BLaER1 treated with 17β-estradiol and CSF1 and Interleukin-3, amounts not matched to agents 10 nM and 100 nM (cell line): ENCODE results near the gene GTF3C4.
"Not testable (repeated sequence)": the region's sequence is repeated elsewhere in the genome, so short reads cannot be mapped to it uniquely, and the experiment has no call there.

Experiments used
- H3K27ac ChIP-seq, 11 experiments: shearing (Covaris generic); formaldehyde crosslinking; 2 replicates each; pipeline ENCODE4 v1.8.1; 2022
- H3K27me3 ChIP-seq, 11 experiments: shearing (Covaris generic); formaldehyde crosslinking; 2 replicates each; pipeline ENCODE4 v1.8.1; 2022
- H3K36me3 ChIP-seq, 11 experiments: shearing (Covaris generic); formaldehyde crosslinking; 2 replicates each; pipeline ENCODE4 v1.8.1; 2022
- H3K4me1 ChIP-seq, 10 experiments: shearing (Covaris generic); formaldehyde crosslinking; 2 replicates each; pipeline ENCODE4 v1.8.1; 2022
- H3K4me2 ChIP-seq, 11 experiments: shearing (Covaris generic); formaldehyde crosslinking; 2 replicates each; pipeline ENCODE4 v1.8.1; 2022
- H3K4me3 ChIP-seq, 10 experiments: shearing (Covaris generic); formaldehyde crosslinking; 2 replicates each; pipeline ENCODE4 v1.8.1; 2022
- H3K9ac ChIP-seq, 11 experiments: shearing (Covaris generic); formaldehyde crosslinking; 2 replicates each; pipeline ENCODE4 v1.8.1; 2022
- H3K9me3 ChIP-seq, 11 experiments: shearing (Covaris generic); formaldehyde crosslinking; replicated peaks in 1 of 11; 2 replicates each; pipeline ENCODE4 v1.8.1; 2022
- H4K20me1 ChIP-seq, 11 experiments: shearing (Covaris generic); formaldehyde crosslinking; 2 replicates each; pipeline ENCODE4 v1.8.1; 2022
- Cebpa-rat ChIP-seq, 11 experiments: shearing (Covaris generic); IDR thresholded peaks; 2 replicates each; pipeline ENCODE4 v1.8.1; 2022

The GTF3C4 gene

DNA sequence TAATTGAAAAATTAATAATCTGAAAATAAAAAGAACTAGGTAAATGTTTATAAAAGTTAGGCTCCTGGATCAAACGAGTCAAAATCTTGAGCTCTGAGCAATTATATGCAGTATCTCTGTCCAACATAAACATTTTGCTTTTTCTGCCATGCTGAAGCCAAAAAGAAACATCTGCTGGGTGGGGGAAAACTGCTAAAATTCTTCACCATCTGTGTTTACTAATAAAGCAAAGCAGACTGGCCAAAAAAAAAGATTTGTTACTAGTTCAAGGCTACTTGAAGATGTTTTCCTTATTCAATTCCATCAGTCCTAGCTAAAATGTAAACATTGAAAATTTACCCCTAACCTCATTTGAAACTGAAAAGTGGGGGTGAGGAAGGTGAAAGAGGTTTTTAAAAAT is 29.7 kb downstream of the GTF3C4 start:
- Histone ChIP-seq H3K4me2 (no peak overlapping the region), H3K36me3 (peaks cover 0 to 3% (median 0%) of the 10 kb centered on the region in 11 experiments; a peak in 3 of 22 replicates), H3K4me1 (no peaks in the 10 kb centered on the region), H3K27me3 (no peaks in the 10 kb centered on the region), H3K9me3 (peaks cover 58 to 79% (median 73%) of the 10 kb centered on the region in 11 experiments), H3K9ac (no peak overlapping the region), H3K4me3 (no peak overlapping the region), H4K20me1 (no peaks in the 10 kb centered on the region), H3K27ac (no peak overlapping the region)
- TF ChIP-seq Cebpa-rat (IDR thresholded peaks at IDR 0.05) = no peak

GRCh38 chr9:132702254-132702653 is 32.0 kb downstream of the GTF3C4 start:
- Histone ChIP-seq H3K27ac (no peak overlapping the region), H3K9ac (no peak overlapping the region), H3K4me2 (no peak overlapping the region), H3K4me1 (no peaks in the 10 kb centered on the region), H4K20me1 (no peaks in the 10 kb centered on the region), H3K27me3 (no peaks in the 10 kb centered on the region), H3K36me3 (no peaks in the 10 kb centered on the region), H3K9me3 (peaks cover 35 to 56% (median 50%) of the 10 kb centered on the region in 11 experiments), H3K4me3 (no peak overlapping the region)
- TF ChIP-seq Cebpa-rat (IDR thresholded peaks at IDR 0.05) = no peak

- no peaks in the 10 kb centered on the region for H3K27me3 ChIP-seq
- H3K4me2 ChIP-seq = no peak overlapping the region
- H3K4me3 ChIP-seq = no peak overlapping the region
- peaks cover 24 to 45% (median 39%) of the 10 kb centered on the region in 11 experiments for H3K9me3 ChIP-seq
- no peak overlapping the region for H3K27ac ChIP-seq
- H3K4me1 ChIP-seq = no peaks in the 10 kb centered on the region
- H4K20me1 ChIP-seq = no peaks in the 10 kb centered on the region; a peak in 1 of 22 replicates
- H3K36me3 ChIP-seq = no peaks in the 10 kb centered on the region
- TF ChIP-seq Cebpa-rat (IDR thresholded peaks at IDR 0.05) = no peak
- H3K9ac ChIP-seq = no peak overlapping the region
These were observed 33.1 kb downstream of the GTF3C4 start for GRCh38 chr9:132703336-132703735.

DNA sequence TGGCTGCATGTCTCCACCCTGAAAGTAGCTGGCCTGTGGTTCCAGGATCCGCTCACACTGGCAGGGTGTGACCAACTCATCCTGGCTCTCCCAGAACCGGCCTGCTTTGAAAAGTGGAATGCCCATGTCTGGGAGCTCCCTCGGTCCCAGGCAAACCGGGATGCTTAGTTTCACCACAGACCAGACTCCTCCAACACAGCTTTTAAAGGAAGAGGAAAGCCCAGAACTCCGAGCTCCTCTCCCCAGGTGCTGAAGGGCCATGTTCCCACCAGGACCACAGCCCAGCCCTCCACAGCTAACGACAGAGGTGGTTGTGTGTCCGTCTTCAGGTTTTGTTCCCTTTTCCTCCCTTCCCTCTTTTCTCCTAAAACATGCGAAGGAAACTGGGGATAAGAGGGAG is 38.0 kb downstream of the GTF3C4 start:
- Histone ChIP-seq H3K4me1 (no peaks in the 10 kb centered on the region; a peak in 1 of 20 replicates), H3K27ac (no peak overlapping the region), H3K4me3 (no peak overlapping the region), H3K9me3 (peaks cover 1 to 9% (median 7%) of the 10 kb centered on the region in 11 experiments; a peak in 17 of 22 replicates), H3K9ac (no peak overlapping the region), H3K27me3 (no peaks in the 10 kb centered on the region), H3K4me2 (no peak overlapping the region), H3K36me3 (no peaks in the 10 kb centered on the region), H4K20me1 (no peaks in the 10 kb centered on the region; a peak in 1 of 22 replicates)
- TF ChIP-seq Cebpa-rat (IDR thresholded peaks at IDR 0.05) = no peak

GRCh38 chr9:132708769-132709430 is 38.6 kb downstream of the GTF3C4 start:
- Histone ChIP-seq H3K27ac (no peak overlapping the region), H4K20me1 (no peaks in the 10 kb centered on the region; a peak in 1 of 22 replicates), H3K4me1 (no peaks in the 10 kb centered on the region; a peak in 1 of 20 replicates), H3K4me3 (no peak overlapping the region), H3K27me3 (no peaks in the 10 kb centered on the region), H3K36me3 (no peaks in the 10 kb centered on the region), H3K4me2 (no peak overlapping the region), H3K9ac (no peak overlapping the region), H3K9me3 (peaks cover 0 to 2% (median 0%) of the 10 kb centered on the region in 11 experiments; a peak in 8 of 22 replicates)
- no peak for TF ChIP-seq Cebpa-rat (IDR thresholded peaks at IDR 0.05)

GRCh38 chr9:132710333-132710732 is 40.1 kb downstream of the GTF3C4 start:
- no peak overlapping the region for H3K4me3 ChIP-seq
- TF ChIP-seq Cebpa-rat (IDR thresholded peaks at IDR 0.05) = no peak
- no peak overlapping the region for H3K9ac ChIP-seq
- no peak overlapping the region for H3K27ac ChIP-seq
- H3K4me2 ChIP-seq = no peak overlapping the region
- H3K36me3 ChIP-seq = no peaks in the 10 kb centered on the region
- H3K27me3 ChIP-seq = no peaks in the 10 kb centered on the region
- H3K4me1 ChIP-seq = no peaks in the 10 kb centered on the region; a peak in 1 of 20 replicates
- H4K20me1 ChIP-seq = no peaks in the 10 kb centered on the region; a peak in 1 of 22 replicates
- H3K9me3 ChIP-seq = no peaks in the 10 kb centered on the region

- not testable (repeated sequence) for H3K4me1 ChIP-seq, H3K36me3 ChIP-seq, H3K27me3 ChIP-seq, H3K27ac ChIP-seq, H3K4me3 ChIP-seq, H3K4me2 ChIP-seq, H4K20me1 ChIP-seq, H3K9me3 ChIP-seq, H3K9ac ChIP-seq
These were observed 40.9 kb downstream of the GTF3C4 start for GRCh38 chr9:132711152-132711551.

GRCh38 chr9:132711846-132712245 is 41.6 kb downstream of the GTF3C4 start:
- no peak overlapping the region for H3K27ac ChIP-seq
- TF ChIP-seq Cebpa-rat (IDR thresholded peaks at IDR 0.05) = no peak
- no peak overlapping the region for H3K4me3 ChIP-seq
- no peaks in the 10 kb centered on the region for H3K36me3 ChIP-seq
- no peaks in the 10 kb centered on the region for H3K9me3 ChIP-seq
- no peaks in the 10 kb centered on the region; a peak in 1 of 20 replicates for H3K4me1 ChIP-seq
- H4K20me1 ChIP-seq = no peaks in the 10 kb centered on the region; a peak in 1 of 22 replicates
- no peak overlapping the region for H3K4me2 ChIP-seq
- no peak overlapping the region for H3K9ac ChIP-seq
- H3K27me3 ChIP-seq = no peaks in the 10 kb centered on the region

GRCh38 chr9:132712753-132713152 is 42.5 kb downstream of the GTF3C4 start:
- Histone ChIP-seq H3K27me3 (no peaks in the 10 kb centered on the region; a peak in 1 of 22 replicates), H3K9me3 (no peaks in the 10 kb centered on the region), H3K27ac (no peak overlapping the region), H3K36me3 (no peaks in the 10 kb centered on the region), H4K20me1 (no peaks in the 10 kb centered on the region; a peak in 1 of 22 replicates), H3K9ac (no peak overlapping the region), H3K4me2 (no peak overlapping the region), H3K4me1 (no peaks in the 10 kb centered on the region; a peak in 1 of 20 replicates), H3K4me3 (no peak overlapping the region)
- TF ChIP-seq Cebpa-rat (IDR thresholded peaks at IDR 0.05) = no peak

- H3K36me3 ChIP-seq = no peaks in the 10 kb centered on the region
- H3K9ac ChIP-seq = no peak overlapping the region
- no peak overlapping the region for H3K4me2 ChIP-seq
- H3K9me3 ChIP-seq = no peaks in the 10 kb centered on the region
- no peaks in the 10 kb centered on the region; a peak in 1 of 22 replicates for H3K27me3 ChIP-seq
- no peak for TF ChIP-seq Cebpa-rat (IDR thresholded peaks at IDR 0.05)
- H3K27ac ChIP-seq = no peak overlapping the region
- H3K4me3 ChIP-seq = no peak overlapping the region
- H3K4me1 ChIP-seq = peaks cover 0 to 3% (median 0%) of the 10 kb centered on the region in 10 experiments; a peak in 1 of 20 replicates
- no peaks in the 10 kb centered on the region for H4K20me1 ChIP-seq
These were observed 45.7 kb downstream of the GTF3C4 start for GRCh38 chr9:132716007-132716406.
